GM19395 (cell line): ENCODE data around the gene RASAL1.

Experiments used
- ATAC-seq: cut with Tn5 transposase; IDR thresholded peaks from one replicate; pipeline ENCODE4 v1.9.1; 2021; ENCODE audit warnings: mild to moderate bottlenecking, moderate library complexity; ENCODE audit not compliant: unreplicated experiment

Gene RASAL1

DNA sequence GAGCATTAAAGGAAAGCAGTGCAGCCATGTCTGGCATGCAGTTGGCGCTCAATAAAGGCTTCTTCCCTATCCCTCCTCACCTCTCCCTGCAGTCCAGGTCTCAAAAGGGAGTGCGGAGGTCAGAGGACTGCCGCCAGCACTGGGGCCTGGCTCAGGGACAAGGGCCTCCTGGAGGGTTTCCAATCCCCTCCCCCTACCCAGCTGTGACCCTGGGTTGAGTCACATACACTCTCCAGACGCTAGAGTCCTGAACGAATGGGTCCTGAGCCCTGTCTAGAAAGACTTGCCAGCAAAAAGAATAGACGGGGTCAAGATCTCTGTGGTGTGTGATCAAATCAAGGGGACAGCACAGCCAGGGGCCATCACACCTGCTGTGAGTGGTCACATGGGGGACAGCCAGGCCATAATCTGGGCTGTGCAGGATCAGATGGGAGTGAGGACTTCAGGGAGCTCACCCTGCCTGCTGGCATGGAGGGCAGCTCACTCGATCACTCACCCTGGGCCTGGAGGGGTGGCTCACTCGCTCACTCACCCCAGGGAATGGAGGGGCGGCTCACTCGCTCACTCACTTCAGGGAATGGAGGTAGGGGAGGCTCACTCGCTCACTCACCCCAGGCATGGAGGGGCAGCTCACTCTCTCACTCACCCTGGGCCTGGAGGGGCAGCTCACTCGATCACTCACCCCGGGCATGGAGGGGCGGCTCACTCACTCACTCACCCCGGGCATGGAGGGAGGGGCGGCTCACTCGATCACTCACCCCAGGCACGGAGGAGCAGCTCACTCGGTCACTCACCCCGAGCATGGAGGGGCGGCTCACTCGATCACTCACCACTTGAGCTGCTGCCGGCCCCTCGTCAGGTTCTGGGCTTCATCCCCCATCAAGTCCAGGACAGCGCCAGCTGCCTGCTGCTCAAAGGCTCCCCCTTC, 26.8 kb upstream of the RASAL1 start:
- no peak for ATAC-seq

DNA sequence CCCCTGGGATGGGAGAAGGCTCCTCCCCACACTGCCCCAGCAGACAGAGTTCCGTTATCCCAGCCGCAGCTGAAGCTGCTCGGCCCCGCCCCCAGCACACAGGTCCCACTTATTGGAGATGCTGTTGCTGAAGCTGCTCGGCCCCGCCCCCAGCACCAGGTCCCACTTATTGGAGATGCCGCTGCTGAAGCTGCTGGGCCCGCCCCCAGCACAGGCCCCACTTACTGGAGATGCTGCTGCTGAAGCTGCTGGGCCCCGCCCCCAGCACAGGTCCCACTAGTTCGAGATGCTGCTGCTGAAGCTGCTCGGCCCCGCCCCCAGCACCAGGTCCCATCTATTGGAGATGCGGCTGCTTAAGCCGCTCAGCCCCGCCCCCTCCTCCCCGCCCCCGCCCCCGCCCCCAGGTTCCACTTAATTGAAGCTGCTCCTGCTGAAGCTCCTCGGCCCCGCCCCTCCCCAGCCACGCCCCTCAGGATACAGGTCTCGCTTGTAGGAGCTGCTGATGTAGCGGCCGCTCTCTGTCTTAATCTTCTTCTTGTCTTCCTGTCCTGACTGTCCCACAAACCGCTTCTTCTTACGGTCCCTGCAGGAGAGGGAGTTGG, 26.0 kb upstream of the RASAL1 start:
- no peak for ATAC-seq

DNA sequence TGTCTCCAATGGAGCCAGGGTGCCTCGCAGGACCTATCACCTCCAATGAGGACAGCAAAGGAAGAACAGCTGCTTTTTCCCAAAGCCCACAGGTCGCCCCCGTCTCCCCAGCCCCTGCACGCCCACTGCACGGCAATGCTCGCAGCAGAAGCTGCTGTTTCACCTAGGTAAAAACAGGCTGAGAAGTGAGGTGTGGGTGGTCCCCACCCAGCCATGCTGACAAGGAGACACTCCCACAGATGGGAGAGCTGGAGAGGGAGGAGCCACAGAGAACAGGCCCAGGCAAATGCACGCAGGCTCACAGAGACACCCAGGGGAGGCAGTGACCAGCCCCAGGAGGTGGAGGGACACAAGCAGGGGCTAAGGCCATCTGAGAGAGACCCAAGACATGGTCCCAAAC, 24.4 kb upstream of the RASAL1 start:
- no peak for ATAC-seq

DNA sequence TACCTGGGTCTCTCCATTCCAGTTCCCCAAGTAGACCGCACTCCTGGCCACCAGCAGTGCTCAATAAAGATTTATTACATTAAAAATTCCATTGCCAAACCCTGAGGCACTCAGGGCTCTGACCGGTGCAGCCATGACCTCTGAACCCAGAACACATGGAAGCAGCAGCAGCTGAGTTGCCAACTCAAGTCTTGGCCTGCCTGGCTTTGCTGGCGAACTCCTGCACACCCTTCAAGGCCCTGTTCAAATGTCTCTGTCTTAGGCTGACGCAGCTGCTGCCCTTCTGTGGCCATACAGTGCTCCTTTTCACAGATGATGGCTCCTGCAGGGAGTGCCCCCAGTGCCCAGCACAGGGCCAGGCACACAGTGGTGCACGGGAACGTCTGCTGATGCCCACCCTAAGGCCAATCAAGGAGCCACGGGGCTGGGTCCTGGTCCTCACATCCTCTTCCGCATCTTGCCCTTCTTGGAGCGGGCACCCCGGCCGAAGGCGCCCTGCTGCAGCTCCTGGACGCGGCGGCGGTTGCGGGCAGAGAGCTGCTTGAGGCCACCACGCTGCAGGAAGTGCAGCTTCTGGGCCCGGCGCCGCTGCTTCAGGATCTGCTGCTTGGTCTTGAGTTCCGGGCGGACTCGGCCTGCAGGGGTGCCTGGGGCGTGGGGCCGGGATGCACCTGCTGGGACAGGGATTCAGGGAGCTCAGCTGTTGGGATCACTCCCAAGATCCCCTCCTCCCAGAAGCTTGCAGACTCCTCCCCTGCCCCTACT, 23.1 kb upstream of the RASAL1 start:
- ATAC-seq: no peak

DNA sequence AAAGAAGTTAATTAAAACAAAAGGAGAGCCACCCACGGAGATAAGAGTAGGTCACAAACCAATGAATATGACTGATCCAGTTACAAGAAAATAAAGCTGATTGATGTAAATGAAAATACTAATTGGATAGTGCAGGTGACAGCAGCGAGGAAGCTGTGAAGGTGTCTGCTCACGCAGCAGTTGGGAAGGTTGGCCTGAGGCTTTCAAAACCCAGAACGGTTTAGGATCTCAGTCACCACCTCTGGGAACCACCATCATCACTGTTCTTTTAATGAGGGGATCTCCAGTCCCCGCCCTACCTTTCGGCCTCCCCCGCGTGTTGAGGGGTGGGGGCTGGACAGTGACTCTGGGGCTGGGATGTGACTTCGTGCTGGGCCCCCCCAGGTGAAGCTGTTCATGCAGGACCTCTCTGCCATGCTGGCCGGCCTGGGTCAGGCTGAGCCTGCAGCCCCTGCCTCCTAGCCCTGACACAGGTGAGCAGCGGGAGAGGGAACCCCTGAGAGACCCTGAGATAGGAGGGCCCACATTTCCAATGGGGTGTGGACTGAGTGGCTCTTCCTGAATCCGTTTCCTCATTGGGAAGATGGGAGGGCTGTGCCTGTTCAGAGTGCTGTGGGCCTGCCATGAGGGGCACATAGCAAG, 21.8 kb upstream of the RASAL1 start:
- no peak for ATAC-seq

DNA sequence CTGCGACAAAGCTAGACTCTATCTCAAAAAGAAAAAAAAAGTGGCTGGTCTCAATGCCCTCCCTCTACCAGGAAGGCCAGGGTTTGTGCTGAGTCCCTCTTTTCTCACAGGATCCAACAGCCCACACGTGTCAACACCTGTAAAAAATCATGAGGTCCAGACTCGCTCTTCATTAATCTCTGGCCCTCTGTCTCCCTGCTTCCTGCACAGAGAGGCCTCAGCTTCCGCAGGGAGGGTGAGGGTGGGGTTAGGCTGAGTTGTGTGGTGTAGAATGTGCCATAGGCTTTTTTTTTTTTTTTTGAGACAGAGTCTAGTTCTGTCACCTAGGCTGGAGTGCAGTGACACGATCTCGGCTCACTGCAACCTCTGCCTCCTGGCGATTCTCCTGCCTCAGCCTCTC, 20.1 kb upstream of the RASAL1 start:
- ATAC-seq: no peak

DNA sequence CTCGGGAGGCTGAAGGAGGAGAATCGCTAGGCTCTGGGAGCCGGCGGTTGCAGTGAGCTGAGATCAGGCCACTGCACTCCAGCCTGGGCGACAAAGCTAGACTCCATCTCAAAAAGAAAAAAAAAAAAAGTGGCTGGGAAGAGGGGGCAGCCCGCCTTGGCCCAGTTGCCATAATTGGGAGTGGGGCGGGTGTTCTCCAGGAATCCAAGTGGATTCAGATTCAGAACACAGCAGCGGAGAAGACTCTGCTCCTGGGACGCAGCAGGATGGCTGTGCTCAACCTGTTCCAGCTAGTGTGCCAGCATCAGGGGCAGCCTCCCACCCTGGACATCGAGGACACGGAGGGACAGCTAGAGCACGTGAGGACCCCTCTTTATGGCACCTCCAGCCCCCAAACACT, 19.5 kb upstream of the RASAL1 start:
- ATAC-seq: no peak

DNA sequence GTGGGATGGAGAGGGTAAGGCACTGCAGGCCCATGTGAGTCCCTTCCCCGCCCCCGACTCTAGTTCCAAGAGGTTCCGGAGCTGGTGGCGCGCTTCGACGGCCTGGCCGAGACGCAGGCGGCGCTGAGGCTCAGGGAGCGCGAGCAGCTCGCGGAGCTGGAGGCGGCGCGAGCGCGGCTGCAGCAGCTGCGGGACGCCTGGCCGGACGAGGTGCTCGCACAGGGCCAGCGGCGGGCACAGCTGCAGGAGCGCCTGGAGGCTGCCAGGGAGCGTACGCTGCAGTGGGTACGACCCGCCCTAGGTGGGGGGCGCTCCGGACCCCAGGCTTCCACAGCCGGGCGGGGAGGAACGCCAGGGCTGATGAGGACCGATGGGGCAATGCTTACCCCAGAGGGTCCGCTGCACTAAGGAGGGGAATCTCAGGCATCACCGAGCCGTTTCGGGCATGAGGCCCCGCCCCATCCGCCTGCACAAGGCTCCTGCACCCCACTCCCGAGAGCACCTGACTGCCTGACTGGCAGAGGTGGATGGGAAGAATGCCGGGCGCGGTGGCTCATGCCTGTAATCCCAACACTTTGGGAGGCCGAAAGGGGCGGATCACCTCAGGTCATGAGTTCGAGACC, 18.9 kb upstream of the RASAL1 start:
- no peak for ATAC-seq

DNA sequence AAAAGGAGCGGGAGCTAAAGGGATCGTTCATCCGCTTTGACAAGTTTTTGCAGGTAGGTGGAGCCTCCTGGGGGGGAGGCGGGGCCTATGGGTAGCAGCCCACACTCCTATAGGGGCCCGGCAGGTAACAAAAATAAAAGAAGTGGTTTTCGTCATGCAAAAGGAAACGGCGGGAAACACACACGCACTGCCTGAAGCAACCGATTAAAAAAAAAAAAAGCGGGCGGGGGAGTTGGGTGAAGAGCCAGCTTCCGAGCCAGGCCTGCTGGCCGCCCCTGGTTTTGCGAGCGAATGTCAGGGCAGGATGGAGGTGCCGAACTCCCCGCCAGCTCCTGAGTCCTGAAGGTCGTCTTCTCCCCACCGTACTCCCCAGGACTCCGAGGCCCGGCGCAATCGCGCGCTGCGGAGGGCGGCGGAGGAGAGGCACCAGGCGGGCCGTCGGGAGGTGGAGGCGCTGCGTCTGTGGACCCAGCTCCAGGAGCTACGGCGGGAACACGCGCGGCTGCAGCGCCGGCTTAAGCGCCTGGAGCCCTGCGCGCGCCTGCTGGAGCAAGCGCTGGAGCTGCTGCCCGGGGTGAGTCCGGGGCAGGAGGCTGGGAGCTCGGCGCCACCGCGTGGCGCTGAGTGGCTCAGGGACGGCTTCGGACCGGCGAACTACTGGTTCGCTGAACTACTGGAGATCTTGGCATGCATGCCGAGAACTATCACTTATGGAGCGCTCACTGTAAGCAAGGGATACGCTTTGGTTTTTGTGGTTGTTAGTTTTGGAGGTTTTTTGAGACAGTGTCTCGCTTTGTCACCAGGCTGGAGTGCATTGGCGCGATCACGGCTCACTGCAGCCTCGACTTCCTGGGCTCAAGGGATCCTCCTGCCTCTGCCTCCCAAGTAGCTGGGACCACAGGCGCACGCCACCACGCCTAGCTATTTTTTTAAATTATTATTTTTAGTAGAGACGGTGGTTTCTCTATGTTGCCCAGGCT, 17.6 kb upstream of the RASAL1 start:
- no peak for ATAC-seq

DNA sequence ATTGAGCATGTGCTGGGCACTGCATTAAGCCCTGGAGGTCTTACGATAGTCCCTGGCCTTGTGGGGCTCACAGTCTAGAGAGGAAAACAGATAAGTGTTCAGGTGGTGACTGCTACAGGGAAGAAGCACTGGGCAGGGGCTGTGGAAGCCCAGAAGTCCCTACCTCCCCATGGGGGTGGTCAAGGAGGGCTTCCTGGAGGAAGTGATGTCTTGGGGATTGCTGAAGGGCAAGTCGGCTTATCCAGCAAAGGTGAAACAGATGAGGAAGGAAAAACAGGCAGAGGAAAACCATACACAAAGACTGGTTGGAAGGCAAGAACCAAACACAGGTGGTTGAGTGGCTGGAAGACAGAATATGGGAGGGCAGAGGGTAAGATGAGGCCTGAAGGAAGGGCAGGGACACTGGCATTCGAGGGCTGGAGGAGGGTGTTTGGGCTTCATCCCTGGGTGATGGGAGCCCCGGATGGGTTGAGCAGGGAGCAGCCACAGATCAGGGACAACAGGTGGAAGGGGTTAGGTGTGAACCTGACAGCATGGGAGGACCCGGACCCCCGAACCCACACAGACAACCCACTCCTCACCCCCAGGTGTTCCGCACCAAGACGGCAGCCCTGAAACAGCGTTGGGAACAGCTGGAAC, 16.8 kb upstream of the RASAL1 start:
- no peak for ATAC-seq

DNA sequence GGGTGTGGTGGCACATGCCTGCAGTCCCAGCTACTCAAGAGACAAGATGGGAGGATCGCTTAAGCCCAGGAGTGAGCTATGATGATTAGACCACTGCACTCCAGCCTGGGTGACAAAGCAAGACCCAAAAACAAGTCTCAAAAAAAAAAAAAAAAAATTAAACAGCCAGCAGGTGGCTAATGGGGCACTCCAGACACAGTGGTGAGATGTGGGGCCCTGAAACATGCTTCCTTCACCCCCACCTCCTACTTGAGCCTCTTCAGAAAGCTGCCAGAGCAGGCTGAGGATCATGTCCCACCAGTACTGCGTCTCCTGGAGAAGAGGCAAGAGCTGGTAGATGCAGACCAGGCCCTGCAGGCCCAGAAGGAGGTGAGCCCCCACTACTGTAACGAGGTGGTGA, 16.1 kb upstream of the RASAL1 start:
- ATAC-seq: no peak

DNA sequence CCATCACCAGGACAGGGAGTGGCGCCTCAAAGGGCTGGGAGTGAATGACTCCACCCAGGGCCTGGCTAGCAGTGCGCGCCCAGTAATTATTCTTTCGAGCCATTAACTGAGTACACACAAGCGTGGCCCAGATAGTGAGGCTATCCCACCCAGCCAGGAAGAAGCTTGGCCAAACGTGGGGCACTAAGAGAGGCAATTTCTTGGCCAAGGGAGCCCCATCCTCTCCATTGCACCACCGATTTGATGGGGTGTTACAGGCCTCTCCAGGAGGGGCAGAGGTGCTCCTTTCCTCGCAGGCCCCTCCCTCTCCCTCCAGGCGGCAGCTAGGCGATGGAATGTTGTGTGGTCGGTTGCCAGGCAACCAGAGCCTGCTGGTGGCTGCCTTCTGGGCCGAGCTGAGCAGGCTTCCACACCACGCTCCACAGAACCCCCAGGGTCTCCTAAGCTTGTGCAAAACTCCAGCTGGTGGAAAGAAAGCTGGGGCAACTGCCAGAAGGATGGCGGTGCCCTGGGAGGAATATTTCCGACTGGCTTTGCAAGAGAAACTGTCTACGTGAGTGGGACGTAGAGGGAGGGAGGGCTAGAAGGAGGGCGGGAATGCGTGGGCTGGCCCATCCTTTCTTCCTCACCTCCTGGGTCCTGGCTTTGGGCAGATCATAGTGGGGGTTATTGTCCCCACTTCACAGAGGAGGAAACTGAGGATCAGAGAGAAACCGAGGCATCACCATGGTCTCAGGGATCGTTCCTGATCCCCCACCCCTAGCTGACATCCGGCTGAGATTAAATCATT, 14.0 kb upstream of the RASAL1 start, which contains the start of gene CFAP73:
TSS of gene CFAP73 (plus strand) at position 364 of the 790 bp plus-strand sequence. CDS start at position 498, 134 bp downstream.
- ATAC-seq: no peak

DNA sequence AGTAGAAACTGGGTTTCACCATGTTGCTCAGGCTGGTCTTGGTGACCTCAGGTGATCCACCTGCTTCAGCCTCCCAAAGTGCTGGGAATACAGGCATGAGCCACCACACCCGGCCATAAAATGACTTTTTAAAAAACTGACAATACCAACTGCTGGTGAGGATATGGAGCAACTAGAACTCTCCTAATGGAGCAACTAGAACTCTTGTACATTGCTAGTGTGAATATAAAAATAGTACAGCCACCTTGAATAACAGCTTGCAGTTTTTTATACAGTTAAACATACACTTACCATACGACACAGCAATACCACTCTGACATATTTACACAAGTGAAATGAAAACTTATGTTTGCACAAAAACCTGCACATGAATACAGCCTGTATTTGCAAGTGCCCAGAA, 11.4 kb upstream of the RASAL1 start:
- no peak for ATAC-seq

DNA sequence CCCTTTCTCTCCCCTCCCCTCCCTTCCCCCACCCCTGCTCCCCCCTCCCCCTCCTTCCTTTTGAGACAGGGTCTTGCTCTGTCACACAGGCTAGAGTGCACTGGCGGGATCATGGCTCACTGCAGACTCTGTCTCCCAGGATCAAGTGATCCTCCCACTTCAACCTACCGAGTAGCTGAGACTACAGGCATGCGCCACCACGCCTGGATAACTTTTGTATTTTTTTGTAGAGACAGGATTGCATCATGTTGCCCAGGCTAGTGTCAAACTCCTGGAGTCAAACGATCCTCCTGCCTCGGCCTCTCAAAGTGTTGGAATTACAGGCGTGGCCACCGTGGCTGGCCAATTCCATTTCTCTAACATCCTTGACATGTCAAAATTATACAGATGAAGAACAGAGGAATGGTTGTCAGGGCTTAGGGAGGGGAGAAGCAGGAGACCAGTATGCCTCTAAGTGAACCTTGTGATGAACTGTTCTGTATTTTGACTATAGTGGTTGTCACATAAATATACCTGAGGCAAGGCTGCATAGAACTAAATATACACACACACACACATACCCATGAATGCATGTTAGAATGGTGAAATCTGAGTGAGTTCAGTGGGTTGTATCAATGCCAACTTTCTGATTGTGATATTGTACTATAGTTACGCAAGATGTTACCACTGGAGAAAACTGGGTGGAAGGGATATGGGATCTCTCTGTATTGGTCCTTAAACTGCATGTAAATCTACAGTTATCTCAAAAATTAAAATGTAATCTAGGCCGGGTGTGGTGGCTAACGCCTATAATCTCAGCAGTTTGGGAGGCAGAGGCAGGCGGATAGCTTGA, 10.4 kb upstream of the RASAL1 start:
- ATAC-seq: no peak

DNA sequence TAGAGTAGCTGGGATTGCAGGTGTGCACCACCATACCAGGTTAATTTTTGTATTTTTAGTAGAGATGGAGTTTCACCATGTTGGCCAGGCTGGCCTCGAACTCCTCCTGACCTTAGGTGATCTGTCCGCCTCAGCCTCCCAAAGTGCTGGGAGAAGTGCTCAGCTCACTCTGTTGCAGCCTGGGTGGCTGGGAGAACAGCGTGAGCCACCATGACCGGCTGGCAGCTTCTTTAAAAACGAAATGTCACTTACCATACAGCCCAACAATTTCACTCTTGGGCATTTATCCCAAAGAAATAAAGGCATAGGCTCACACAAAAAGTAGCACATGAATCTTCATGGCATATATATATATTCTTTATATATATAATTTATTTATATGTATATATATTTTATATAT, 9.2 kb upstream of the RASAL1 start:
- no peak for ATAC-seq

DNA sequence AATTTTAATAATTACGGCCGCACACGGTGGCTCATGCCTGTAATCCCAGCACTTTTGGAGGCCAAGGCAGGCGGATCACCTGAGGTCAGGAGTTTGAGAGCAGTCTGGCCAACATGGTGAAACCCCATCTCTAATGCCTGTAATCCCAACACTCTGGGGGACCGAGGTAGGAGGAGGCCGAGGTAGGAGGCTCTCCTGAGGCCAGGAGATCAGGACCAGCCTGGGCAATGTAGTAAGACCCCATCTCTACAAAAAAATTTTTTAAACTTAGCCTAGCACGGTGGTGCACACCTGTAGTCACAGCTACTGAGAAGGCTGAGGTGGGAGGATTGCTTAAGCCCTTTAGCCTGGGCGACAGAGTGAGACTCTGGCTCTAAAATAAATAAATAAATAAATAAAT, 8.4 kb upstream of the RASAL1 start:
- no peak for ATAC-seq

DNA sequence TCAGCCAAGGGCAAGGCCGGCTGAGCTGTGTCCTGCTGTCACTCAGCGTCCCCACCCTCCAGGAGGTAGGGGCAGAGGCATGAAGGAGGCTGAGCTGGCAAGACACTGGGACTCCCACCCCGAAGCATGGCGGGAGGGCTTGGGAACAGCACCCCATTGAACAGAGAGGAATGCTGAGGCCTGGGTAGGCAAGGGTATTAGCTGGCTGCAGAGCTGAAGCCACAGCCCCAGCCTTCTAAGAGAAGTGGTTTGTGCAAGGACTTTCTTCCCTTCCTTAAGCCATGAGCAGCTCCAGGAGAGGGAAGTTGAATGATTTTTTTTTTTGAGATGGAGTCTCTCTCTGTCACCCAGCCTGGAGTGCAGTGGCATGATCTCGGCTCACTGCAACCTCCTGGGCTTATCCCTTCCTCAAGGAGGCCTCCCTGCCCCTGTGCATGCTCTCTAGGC, 7.3 kb upstream of the RASAL1 start:
- no peak for ATAC-seq
